ENCODE measurements around the gene U2SURP. TPM values are rescaled to one million over a fixed set of nuclear protein-coding genes. Genes with fewer than 3 reads are reported as not detected.

Gene U2SURP
- total RNA-seq, 1 donor from 2014 or later: 68.6 TPM

DNA sequence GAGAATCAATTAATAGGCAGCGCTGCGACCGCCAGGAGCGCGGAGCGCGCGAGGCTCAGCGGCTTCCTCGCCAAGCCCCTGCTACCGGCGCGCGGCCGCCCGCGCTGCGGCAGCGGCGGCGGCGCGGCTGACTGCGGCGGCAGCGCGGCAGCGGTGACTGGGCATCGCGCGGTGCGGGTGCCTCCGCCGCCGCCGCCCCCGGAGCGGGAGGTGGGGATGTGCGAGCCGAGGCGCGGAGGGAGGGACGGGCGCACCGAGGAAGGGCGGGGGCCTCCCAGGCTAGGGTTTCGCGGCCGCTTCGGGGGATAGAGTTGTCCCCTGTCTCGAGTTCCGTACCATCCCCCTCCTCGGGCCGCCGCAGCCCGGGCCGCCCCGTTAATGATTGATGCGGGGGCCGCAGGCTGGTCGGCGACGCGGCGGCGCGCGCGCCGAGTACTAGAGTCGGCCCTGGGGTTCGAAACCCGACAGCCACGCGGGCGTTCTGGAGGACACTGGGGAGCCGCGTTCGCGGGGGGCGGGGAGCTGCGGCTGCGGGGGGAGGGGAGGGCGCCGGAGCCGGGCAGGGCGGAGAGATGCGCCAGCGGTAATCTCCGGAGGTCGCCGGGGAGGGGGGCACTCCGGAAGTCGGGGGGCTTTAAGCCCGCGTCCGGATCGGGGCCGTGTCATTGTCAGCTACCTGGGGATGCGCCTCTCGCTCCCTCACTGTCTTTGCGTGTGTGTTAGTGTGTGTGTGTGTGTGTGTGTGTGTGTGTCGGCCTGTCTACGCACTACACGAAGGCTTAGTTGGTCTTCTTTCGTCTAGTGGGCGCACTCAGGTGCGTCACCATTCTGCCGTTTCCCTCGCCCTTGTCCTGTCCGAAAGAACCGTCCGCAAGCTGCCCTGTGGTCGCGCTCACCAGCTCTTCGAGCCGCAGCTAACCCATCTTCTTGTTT lies 37.6 kb upstream of the U2SURP start, which contains the start of gene PAQR9:
Gene PAQR9 (minus strand): TSS at position 159 of the 933 bp plus-strand sequence. CDS start 338 bp downstream, outside the sequence.
- TF ChIP-seq, protein P1, sequence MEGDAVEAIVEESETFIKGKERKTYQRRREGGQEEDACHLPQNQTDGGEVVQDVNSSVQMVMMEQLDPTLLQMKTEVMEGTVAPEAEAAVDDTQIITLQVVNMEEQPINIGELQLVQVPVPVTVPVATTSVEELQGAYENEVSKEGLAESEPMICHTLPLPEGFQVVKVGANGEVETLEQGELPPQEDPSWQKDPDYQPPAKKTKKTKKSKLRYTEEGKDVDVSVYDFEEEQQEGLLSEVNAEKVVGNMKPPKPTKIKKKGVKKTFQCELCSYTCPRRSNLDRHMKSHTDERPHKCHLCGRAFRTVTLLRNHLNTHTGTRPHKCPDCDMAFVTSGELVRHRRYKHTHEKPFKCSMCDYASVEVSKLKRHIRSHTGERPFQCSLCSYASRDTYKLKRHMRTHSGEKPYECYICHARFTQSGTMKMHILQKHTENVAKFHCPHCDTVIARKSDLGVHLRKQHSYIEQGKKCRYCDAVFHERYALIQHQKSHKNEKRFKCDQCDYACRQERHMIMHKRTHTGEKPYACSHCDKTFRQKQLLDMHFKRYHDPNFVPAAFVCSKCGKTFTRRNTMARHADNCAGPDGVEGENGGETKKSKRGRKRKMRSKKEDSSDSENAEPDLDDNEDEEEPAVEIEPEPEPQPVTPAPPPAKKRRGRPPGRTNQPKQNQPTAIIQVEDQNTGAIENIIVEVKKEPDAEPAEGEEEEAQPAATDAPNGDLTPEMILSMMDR (IDR thresholded peaks at IDR 0.05): no peak
- Histone ChIP-seq H3K9me3 (no peaks in the 10 kb centered on the region), H3K36me3 (no peaks in the 10 kb centered on the region), H3K27me3 (no peaks in the 10 kb centered on the region), H3K4me1 (peaks cover 0 to 4% of the 10 kb centered on the region in 2 donors), H3K27ac (no peak within 1 kb of the TSS), H3K4me3 (peak within 1 kb of the TSS; percentile 68 to 83)
- intact Hi-C loops (cut with DNase I): no loop called here
- DNase-seq (ENCODE audit: low spot score in 2 of 2): no peak

DNA sequence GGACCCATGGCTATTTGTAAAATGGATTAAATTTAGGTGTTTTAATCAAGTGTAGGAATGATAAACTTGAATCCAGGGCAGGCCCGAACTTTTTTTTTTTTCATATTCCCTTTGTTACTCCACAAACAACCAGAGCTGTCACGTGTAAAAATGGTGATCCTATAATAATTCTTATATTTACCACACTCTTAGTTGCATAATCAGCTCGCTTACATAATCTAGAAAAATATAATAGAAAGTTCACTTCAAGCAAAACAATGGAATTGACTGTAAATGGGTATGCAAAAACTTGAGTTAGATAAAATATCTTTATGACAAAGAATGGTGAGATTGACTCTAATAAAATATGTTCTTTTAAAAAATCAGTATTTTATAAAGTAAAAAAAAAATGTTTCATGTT lies 35.8 kb upstream of the U2SURP start:
- no peak overlapping the region for H3K27ac ChIP-seq
- intact Hi-C loops (cut with DNase I): no loop called here
- H3K27me3 ChIP-seq: no peaks in the 10 kb centered on the region
- H3K9me3 ChIP-seq: no peaks in the 10 kb centered on the region
- no peak for DNase-seq (ENCODE audit: low spot score in 2 of 2)
- H3K4me1 ChIP-seq: peaks cover 0 to 4% of the 10 kb centered on the region in 2 donors
- H3K36me3 ChIP-seq: no peaks in the 10 kb centered on the region
- no peak overlapping the region for H3K4me3 ChIP-seq
- TF ChIP-seq, protein P1 (IDR thresholded peaks at IDR 0.05): no peak

DNA sequence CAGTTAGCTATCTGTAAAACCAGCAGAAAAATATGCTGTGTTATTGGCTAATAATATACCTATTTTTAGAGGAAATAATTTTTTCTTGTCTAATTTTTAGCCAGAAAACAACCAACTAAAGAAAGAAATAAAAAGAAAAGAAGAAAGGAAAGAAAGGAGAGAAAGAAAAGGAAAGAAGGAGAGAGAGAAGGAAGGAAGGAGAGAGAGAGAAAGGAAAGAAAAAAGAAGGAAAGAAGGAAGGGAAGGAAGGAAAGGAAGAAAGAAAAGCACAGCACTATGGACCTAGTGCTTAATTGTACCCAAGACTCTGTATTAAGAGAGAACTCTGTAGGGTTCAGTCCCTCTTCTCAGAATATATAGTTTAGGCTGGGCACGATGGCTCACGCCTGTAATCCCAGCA lies 34.6 kb upstream of the U2SURP start:
- no peak for DNase-seq (ENCODE audit: low spot score in 2 of 2)

DNA sequence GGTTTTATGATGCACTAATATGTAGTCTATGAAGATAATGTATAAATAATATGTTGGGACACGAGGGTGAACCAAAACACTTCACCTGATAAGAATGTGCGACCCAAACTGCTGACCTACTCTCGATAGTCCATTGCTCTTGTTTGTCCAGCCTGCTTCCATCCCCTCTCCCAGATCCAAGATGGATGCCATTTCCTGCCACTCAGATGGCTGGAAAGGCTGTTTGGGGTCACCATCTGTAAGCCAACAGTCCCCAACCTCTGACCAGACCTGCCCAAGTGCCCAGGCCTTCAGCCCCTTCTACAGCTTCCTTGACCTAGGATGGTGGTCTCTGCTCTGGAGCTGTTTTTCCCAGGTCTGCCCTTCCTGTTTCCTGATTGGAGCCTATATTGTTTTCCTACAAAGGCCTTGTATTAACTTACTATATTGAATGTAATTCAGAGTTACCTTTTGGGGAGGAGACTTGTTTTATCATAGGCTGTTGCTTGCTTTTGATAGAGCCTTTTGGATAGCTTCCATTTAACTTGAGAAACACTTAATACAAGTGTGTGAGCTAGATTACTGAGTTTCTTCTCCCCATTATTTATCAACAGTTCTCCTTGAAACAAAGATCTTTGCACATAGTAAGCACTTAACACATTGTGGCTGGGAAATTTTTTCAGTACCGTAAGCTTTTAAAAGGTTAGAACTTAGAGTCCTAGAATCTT lies 32.9 kb upstream of the U2SURP start:
- Histone ChIP-seq H3K9me3 (no peaks in the 10 kb centered on the region), H3K4me1 (peaks cover 0 to 4% of the 10 kb centered on the region in 2 donors), H3K27ac (no peak overlapping the region), H3K4me3 (no peak overlapping the region), H3K36me3 (no peaks in the 10 kb centered on the region), H3K27me3 (no peaks in the 10 kb centered on the region)
- intact Hi-C loops (cut with DNase I): no loop called here
- DNase-seq (ENCODE audit: low spot score in 2 of 2): no peak
- TF ChIP-seq, protein P1 (IDR thresholded peaks at IDR 0.05): no peak

More for the DNA sequence above, 34.6 kb upstream of the U2SURP start:
- H3K27me3 ChIP-seq: no peaks in the 10 kb centered on the region
- intact Hi-C loops (cut with DNase I): no loop called here
- H3K27ac ChIP-seq: no peak overlapping the region
- H3K9me3 ChIP-seq: no peaks in the 10 kb centered on the region
- TF ChIP-seq, protein P1 (IDR thresholded peaks at IDR 0.05): no peak
- no peaks in the 10 kb centered on the region for H3K36me3 ChIP-seq
- no peak overlapping the region for H3K4me3 ChIP-seq
- H3K4me1 ChIP-seq: peaks cover 0 to 4% of the 10 kb centered on the region in 2 donors

DNA sequence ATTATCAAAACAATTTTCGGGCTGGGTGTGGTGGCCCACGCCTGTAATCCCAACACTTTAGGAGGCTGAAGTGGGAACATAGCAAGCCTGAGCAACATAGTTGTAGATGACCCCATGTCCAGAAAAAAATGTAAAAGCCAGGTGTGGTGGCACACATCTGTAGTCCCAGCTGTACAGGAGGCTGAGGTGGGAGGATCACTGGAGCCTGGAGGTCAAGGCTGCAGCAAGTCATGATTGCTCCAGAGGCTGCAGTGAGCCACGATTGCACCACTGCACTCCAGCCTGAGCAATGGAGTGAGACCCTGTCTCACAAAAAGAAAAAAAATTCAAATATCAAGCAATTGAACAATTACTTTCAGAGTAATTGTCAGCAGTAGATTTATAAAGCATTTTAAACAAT lies 29.9 kb upstream of the U2SURP start:
- H3K4me1 ChIP-seq: no peaks in the 10 kb centered on the region

More for the DNA sequence above, 29.9 kb upstream of the U2SURP start:
- Histone ChIP-seq H3K4me3 (no peak overlapping the region), H3K9me3 (no peaks in the 10 kb centered on the region), H3K27me3 (no peaks in the 10 kb centered on the region), H3K36me3 (no peaks in the 10 kb centered on the region), H3K27ac (no peak overlapping the region)
- intact Hi-C loops (cut with DNase I): no loop called here
- no peak for DNase-seq (ENCODE audit: low spot score in 2 of 2)
- TF ChIP-seq, protein P1 (IDR thresholded peaks at IDR 0.05): no peak

Data from ascending aorta (tissue), 2 donors.